GM12878 (cell line): ENCODE measurements around the gene GLUL. TPM values are rescaled to one million over a fixed set of nuclear protein-coding genes. Genes with fewer than 3 reads are reported as not detected.

Experiments used
- ATAC-seq: fragments of 200-7000 bp; cut with Tn5 transposase; 3 replicates; pipeline ENCODE4 v1.9.1; 2020; ENCODE audit warnings: mild to moderate bottlenecking, moderate library complexity
- BruUV-seq: library from RNA; stranded (reverse); fragments of 400-500 nt; replicated peaks from 2 replicates; lab custom pipeline; 2021; lab: Mats Ljungman, UMichigan
- CTCF ChIA-PET: fragments of 300-600 bp; sonication (Branson Sonifier 250); formaldehyde crosslinking; extraction: SDS; loops from one replicate; lab custom pipeline; 2021; ENCODE audit warnings: inconsistent platforms; lab: Yijun Ruan, JAX
- POLR2A ChIA-PET: fragments of 350-600 bp; formaldehyde crosslinking; extraction: SDS; loops from one replicate; lab custom pipeline; 2021; ENCODE audit warnings: inconsistent platforms; lab: Charles Lee
- RAD21 ChIA-PET: fragments of 300-600 bp; sonication (Branson Sonifier 250); formaldehyde crosslinking; loops from one replicate; lab custom pipeline; 2023; ENCODE audit warnings: antibody characterized with exemption; ENCODE audit not compliant: unreplicated experiment; lab: Charles Lee
- SMC1A ChIA-PET: fragments of 300-600 bp; sonication (Branson Sonifier 250); formaldehyde crosslinking; loops from one replicate; lab custom pipeline; 2023; ENCODE audit not compliant: unreplicated experiment, uncharacterized antibody; lab: Charles Lee
- DNase-seq: peaks from one replicate; pipeline ENCODE4 v3.0.0-alpha.2; 2011; ENCODE audit warnings: low read depth, low spot score
- FAIRE-seq: peaks from 3 replicates; lab custom pipeline; 2011; peaks lifted over from hg19 to GRCh38; lab: Jason Lieb, UNC
- H2AFZ ChIP-seq: 2 replicates; pipeline ENCODE4 v1.6.0; 2011; ENCODE audit warnings: low read depth, low read length, control low read depth; ENCODE audit not compliant: control insufficient read depth
- H3K27ac ChIP-seq: 2 replicates; pipeline ENCODE4 v1.5.1; 2011; ENCODE audit warnings: control low read depth; ENCODE audit not compliant: control insufficient read depth, insufficient read depth
- H3K27me3 ChIP-seq, 2 experiments: replicated peaks in 1 of 2; 2 replicates each; pipeline versions ENCODE4 v1.6.0 to v1.6.1; 2011; ENCODE audit warnings: low read length in 1 of 2; ENCODE audit not compliant: control insufficient read depth in 2 of 2, insufficient read depth in 2 of 2
- H3K36me3 ChIP-seq, 2 experiments: 2 replicates each; pipeline ENCODE4 v1.5.1; 2011; ENCODE audit warnings: low read length in 1 of 2; ENCODE audit not compliant: control insufficient read depth in 2 of 2, insufficient read depth in 2 of 2
- H3K4me1 ChIP-seq: 2 replicates; pipeline ENCODE4 v1.6.1; 2011; ENCODE audit warnings: mild to moderate bottlenecking, low read length, moderate library complexity, mixed read lengths; ENCODE audit not compliant: control insufficient read depth, insufficient read depth
- H3K4me2 ChIP-seq: 2 replicates; pipeline ENCODE4 v1.6.0; 2011; ENCODE audit warnings: control low read depth; ENCODE audit not compliant: control insufficient read depth, insufficient read depth
- H3K4me3 ChIP-seq: fragments of 200-600 bp; sonication (generic); 2 replicates; pipeline ENCODE4 v1.5.1; 2016
- H3K79me2 ChIP-seq: 2 replicates; pipeline ENCODE4 v1.6.0; 2011; ENCODE audit warnings: low read length; ENCODE audit not compliant: control insufficient read depth, insufficient read depth
- H3K9ac ChIP-seq: 2 replicates; pipeline ENCODE4 v1.8.0; 2011; ENCODE audit warnings: low read length, control low read depth, mixed read lengths; ENCODE audit not compliant: control insufficient read depth, insufficient read depth
- H3K9me3 ChIP-seq: replicated peaks from 3 replicates; pipeline ENCODE4 v1.5.1; 2011; ENCODE audit warnings: mild to moderate bottlenecking, low read length; ENCODE audit not compliant: control insufficient read depth, insufficient read depth
- H4K20me1 ChIP-seq: 2 replicates; pipeline ENCODE4 v1.6.0; 2011; ENCODE audit not compliant: control insufficient read depth, insufficient read depth
- HDAC2 ChIP-seq: fragments of 200-600 bp; sonication (generic); IDR thresholded peaks from 2 replicates; pipeline ENCODE4 v1.6.1; 2017
- JUND ChIP-seq: IDR thresholded peaks from 2 replicates; pipeline ENCODE4 v1.6.1; 2012; ENCODE audit warnings: low read depth, mild to moderate bottlenecking, low read length, improper control_type of control experiment, moderate library complexity
- NFXL1 ChIP-seq: fragments of 450-650 bp; IDR thresholded peaks from 2 replicates; pipeline ENCODE4 v1.6.1; 2017; ENCODE audit warnings: antibody characterized with exemption, mild to moderate bottlenecking, borderline replicate concordance
- NRF1 ChIP-seq: conservative IDR thresholded peaks from 2 replicates; pipeline ENCODE4 v1.6.1; 2011; ENCODE audit warnings: mild to moderate bottlenecking, low read depth, low read length, improper control_type of control experiment
- PML ChIP-seq: IDR thresholded peaks from 2 replicates; pipeline ENCODE4 v1.6.1; 2012; ENCODE audit warnings: low read length, inconsistent platforms
- RBBP5 ChIP-seq: fragments of 200-600 bp; sonication (generic); conservative IDR thresholded peaks from 2 replicates; pipeline ENCODE4 v1.6.1; 2016
- SIN3A ChIP-seq: IDR thresholded peaks from 2 replicates; pipeline ENCODE4 v1.6.1; 2012; ENCODE audit warnings: low read depth, low read length, improper control_type of control experiment
- SIX5 ChIP-seq: IDR thresholded peaks from 2 replicates; pipeline ENCODE4 v1.6.1; 2011; ENCODE audit warnings: mild to moderate bottlenecking, low read depth, low read length, moderate library complexity; ENCODE audit not compliant: severe bottlenecking
- SREBF1 ChIP-seq: IDR thresholded peaks from 2 replicates; pipeline ENCODE4 v1.6.1; 2012; ENCODE audit warnings: mild to moderate bottlenecking, low read length
- SUPT20H ChIP-seq: IDR thresholded peaks from 2 replicates; pipeline ENCODE4 v1.6.1; 2011; ENCODE audit warnings: low read depth, mild to moderate bottlenecking, low read length, moderate library complexity, borderline replicate concordance; ENCODE audit not compliant: control insufficient read depth
- SUZ12 ChIP-seq: fragments of 200-600 bp; sonication (generic); IDR thresholded peaks from one replicate; pipeline ENCODE4 v1.6.1; 2018; ENCODE audit warnings: antibody characterized with exemption, mild to moderate bottlenecking; ENCODE audit not compliant: unreplicated experiment
- ZNF384 ChIP-seq: IDR thresholded peaks from 2 replicates; pipeline ENCODE4 v1.6.1; 2012; ENCODE audit warnings: low read depth, mild to moderate bottlenecking, low read length, improper control_type of control experiment, borderline replicate concordance
- WGBS: methylation state at CpG from one replicate; pipeline ENCODE4 v1.1.6; 2016; ENCODE audit warnings: low lambda C conversion rate; ENCODE audit not compliant: insufficient replicate concordance, insufficient coverage; ENCODE audit errors: missing lambda C conversion rate; 5-methylcytosine and 5-hydroxymethylcytosine counted together
- in situ Hi-C: fragments of 300-500 bp; cut with MboI; formaldehyde crosslinking; loops from 9 replicates; pipeline ENCODE4 v1.14.3; 2018; ENCODE audit warnings: mixed read lengths
- intact Hi-C: fragments of 100-400 bp; cut with micrococcal nuclease; formaldehyde crosslinking; loops from one replicate; pipeline ENCODE4 v1.14.2; 2022; ENCODE audit not compliant: unreplicated experiment
- polyA plus RNA-seq, 11 experiments: library from polyadenylated mRNA; depleted of rRNA in 4 of 11; unstranded in 6 of 11; stranded (reverse) in 5 of 11; fragments of >200 nt; fragmentation: Nextera tagmentation in 4 of 11; fragmentation: Illumina TruSeq in 1 of 11; extraction: Ambion mirVana in 4 of 11; extraction: Trizol in 1 of 11; gene quantifications; 1 replicate in 1 of 11; 2 replicates in 10 of 11; pipeline versions ENCODE4 v1.2.1 to v1.2.3, GENCODE V29; 2011 to 2016; ENCODE audit warnings: inconsistent platforms in 2 of 11, missing spikeins in 2 of 11, low read depth in 1 of 11
- total RNA-seq, 4 experiments: library from RNA; depleted of rRNA in 3 of 4; stranded (reverse); fragments of >200 nt in 3 of 4; fragmentation: Illumina TruSeq in 1 of 4; extraction: Trizol in 1 of 4; gene quantifications; 2 replicates each; pipeline versions ENCODE4 v1.2.1 to v1.2.3, GENCODE V29; 2013 to 2021
- TF ChIP-seq, protein P1 (sequence below): fragments of 450-650 bp; IDR thresholded peaks from 2 replicates; pipeline ENCODE4 v1.6.1; 2017; ENCODE audit warnings: mild to moderate bottlenecking
- TF ChIP-seq, protein P2 (sequence below): fragments of 450-650 bp; IDR thresholded peaks from 2 replicates; pipeline ENCODE4 v1.6.1; 2017; ENCODE audit warnings: mild to moderate bottlenecking, moderate library complexity
- TF ChIP-seq, protein P3 (sequence below): IDR thresholded peaks from 2 replicates; pipeline ENCODE4 v1.6.1; 2011; ENCODE audit warnings: borderline replicate concordance, low read depth, mild to moderate bottlenecking, moderate library complexity, mixed read lengths, low read length; ENCODE audit not compliant: insufficient read depth; ENCODE audit errors: extremely low read length
- TF ChIP-seq, protein P4 (sequence below): IDR thresholded peaks from 2 replicates; pipeline ENCODE4 v1.6.1; 2012; ENCODE audit warnings: low read length, inconsistent platforms

The GLUL gene
- total and polyA plus RNA-seq, 10 of the 15 experiments (the other 5 are each of a cell fraction or from before 2014, with no cell fraction given): 2.3 to 392 (median 164) TPM

DNA sequence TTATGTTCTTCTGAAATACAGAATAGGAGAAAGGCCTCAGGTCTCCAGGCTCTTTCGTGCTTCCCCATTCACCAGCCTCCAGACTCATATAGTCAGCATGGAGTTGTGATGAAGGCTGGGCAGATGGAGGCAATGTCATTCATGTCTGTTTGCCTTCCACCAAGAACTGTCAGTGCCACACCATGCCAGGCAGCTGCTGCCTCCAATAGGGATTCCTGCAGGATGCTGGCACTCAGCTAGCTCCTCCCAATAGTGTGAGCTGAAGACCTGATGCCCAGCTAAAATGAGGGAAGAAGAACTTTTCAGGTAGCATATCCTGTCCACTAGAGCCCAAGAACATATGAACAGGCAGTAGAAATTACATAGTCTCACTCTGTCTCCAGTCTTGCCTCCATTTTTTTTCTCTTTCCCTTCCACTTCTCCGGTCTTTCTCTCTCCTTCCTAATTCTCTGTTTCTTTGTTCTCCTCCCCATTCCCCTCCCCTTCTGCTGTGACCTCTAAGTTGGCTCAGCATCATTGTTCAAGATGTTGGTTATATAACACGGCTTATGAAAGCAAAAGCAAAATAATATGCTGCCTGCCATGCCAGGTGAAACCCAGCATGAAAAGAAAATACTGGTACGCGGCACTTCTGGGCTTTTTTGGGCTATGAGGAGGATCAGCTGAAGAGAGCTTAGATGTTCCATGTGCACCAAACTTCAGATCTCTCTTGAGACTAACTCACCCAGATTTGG is 17.3 kb downstream of the GLUL start:
- no peak overlapping the region for H2AFZ ChIP-seq
- ChIA-PET POLR2A (no interaction called here), SMC1A (interaction anchor here (1.0 to 1.1 kb wide), 2 partner anchors 52 to 122 kb away, joined by 3 to 4 read pairs; no protein-coding TSS in a partner anchor), CTCF (no interaction called here), RAD21 (interaction anchor here (0.5 kb wide), 1 partner anchor 8 kb away, joined by 3 read pairs; no protein-coding TSS in a partner anchor)
- no peak for DNase-seq
- no peaks in the 10 kb centered on the region for H3K4me1 ChIP-seq
- ATAC-seq: no peak
- intact Hi-C loops: no loop called here
- H3K9ac ChIP-seq: no peak overlapping the region
- H3K9me3 ChIP-seq: no peaks in the 10 kb centered on the region
- in situ Hi-C loops: no loop called here
- no peaks in the 10 kb centered on the region for H3K36me3 ChIP-seq
- no peak overlapping the region for H3K27ac ChIP-seq
- no peaks in the 10 kb centered on the region for H3K79me2 ChIP-seq
- FAIRE-seq: no peak
- H4K20me1 ChIP-seq: no peaks in the 10 kb centered on the region
- H3K4me3 ChIP-seq: no peak overlapping the region
- no TSS peak for BruUV-seq
- no peak overlapping the region for H3K4me2 ChIP-seq
- no peaks in the 10 kb centered on the region; a peak in 2 of 4 replicates for H3K27me3 ChIP-seq
- 68% methylated on average over 5 of the region's 5 CpGs for WGBS
- TF ChIP-seq, protein P1, sequence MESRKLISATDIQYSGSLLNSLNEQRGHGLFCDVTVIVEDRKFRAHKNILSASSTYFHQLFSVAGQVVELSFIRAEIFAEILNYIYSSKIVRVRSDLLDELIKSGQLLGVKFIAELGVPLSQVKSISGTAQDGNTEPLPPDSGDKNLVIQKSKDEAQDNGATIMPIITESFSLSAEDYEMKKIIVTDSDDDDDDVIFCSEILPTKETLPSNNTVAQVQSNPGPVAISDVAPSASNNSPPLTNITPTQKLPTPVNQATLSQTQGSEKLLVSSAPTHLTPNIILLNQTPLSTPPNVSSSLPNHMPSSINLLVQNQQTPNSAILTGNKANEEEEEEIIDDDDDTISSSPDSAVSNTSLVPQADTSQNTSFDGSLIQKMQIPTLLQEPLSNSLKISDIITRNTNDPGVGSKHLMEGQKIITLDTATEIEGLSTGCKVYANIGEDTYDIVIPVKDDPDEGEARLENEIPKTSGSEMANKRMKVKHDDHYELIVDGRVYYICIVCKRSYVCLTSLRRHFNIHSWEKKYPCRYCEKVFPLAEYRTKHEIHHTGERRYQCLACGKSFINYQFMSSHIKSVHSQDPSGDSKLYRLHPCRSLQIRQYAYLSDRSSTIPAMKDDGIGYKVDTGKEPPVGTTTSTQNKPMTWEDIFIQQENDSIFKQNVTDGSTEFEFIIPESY: no peak
- no peak for TF ChIP-seq JUND
- TF ChIP-seq NFXL1: no peak
- TF ChIP-seq SREBF1: no peak
- TF ChIP-seq HDAC2: no peak
- TF ChIP-seq PML: no peak
- no peak for TF ChIP-seq SIN3A
- TF ChIP-seq SUZ12: no peak
- no peak for TF ChIP-seq RBBP5
- no peak for TF ChIP-seq SIX5
- TF ChIP-seq ZNF384: no peak
- no peak for TF ChIP-seq SUPT20H
- TF ChIP-seq, protein P2, sequence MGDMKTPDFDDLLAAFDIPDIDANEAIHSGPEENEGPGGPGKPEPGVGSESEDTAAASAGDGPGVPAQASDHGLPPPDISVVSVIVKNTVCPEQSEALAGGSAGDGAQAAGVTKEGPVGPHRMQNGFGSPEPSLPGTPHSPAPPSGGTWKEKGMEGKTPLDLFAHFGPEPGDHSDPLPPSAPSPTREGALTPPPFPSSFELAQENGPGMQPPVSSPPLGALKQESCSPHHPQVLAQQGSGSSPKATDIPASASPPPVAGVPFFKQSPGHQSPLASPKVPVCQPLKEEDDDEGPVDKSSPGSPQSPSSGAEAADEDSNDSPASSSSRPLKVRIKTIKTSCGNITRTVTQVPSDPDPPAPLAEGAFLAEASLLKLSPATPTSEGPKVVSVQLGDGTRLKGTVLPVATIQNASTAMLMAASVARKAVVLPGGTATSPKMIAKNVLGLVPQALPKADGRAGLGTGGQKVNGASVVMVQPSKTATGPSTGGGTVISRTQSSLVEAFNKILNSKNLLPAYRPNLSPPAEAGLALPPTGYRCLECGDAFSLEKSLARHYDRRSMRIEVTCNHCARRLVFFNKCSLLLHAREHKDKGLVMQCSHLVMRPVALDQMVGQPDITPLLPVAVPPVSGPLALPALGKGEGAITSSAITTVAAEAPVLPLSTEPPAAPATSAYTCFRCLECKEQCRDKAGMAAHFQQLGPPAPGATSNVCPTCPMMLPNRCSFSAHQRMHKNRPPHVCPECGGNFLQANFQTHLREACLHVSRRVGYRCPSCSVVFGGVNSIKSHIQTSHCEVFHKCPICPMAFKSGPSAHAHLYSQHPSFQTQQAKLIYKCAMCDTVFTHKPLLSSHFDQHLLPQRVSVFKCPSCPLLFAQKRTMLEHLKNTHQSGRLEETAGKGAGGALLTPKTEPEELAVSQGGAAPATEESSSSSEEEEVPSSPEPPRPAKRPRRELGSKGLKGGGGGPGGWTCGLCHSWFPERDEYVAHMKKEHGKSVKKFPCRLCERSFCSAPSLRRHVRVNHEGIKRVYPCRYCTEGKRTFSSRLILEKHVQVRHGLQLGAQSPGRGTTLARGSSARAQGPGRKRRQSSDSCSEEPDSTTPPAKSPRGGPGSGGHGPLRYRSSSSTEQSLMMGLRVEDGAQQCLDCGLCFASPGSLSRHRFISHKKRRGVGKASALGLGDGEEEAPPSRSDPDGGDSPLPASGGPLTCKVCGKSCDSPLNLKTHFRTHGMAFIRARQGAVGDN: no peak
- TF ChIP-seq, protein P3, sequence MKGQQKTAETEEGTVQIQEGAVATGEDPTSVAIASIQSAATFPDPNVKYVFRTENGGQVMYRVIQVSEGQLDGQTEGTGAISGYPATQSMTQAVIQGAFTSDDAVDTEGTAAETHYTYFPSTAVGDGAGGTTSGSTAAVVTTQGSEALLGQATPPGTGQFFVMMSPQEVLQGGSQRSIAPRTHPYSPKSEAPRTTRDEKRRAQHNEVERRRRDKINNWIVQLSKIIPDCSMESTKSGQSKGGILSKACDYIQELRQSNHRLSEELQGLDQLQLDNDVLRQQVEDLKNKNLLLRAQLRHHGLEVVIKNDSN: no peak
- TF ChIP-seq, protein P4, sequence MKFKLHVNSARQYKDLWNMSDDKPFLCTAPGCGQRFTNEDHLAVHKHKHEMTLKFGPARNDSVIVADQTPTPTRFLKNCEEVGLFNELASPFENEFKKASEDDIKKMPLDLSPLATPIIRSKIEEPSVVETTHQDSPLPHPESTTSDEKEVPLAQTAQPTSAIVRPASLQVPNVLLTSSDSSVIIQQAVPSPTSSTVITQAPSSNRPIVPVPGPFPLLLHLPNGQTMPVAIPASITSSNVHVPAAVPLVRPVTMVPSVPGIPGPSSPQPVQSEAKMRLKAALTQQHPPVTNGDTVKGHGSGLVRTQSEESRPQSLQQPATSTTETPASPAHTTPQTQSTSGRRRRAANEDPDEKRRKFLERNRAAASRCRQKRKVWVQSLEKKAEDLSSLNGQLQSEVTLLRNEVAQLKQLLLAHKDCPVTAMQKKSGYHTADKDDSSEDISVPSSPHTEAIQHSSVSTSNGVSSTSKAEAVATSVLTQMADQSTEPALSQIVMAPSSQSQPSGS: no peak
- TF ChIP-seq NRF1: no peak
